Esophagus (tissue), 2 donors: ENCODE data around the gene HTRA1. TPM values are rescaled to one million over a fixed set of nuclear protein-coding genes. Genes with fewer than 3 reads are reported as not detected.

Source experiments
- H3K27ac ChIP-seq, 2 donors: one replicate each; pipeline ENCODE4 v1.5.1; 2013; ENCODE audit warnings: low read depth in 2 of 2, mild to moderate bottlenecking in 2 of 2, inconsistent platforms in 1 of 2, low read length in 1 of 2, moderate library complexity in 1 of 2
- H3K27me3 ChIP-seq, 2 donors: one replicate each; pipeline ENCODE4 v1.6.1; 2013; ENCODE audit warnings: low read length in 2 of 2, control low read depth in 1 of 2, mild to moderate bottlenecking in 1 of 2; ENCODE audit not compliant: insufficient read depth in 2 of 2, control insufficient read depth in 1 of 2
- H3K36me3 ChIP-seq, 2 donors: one replicate each; pipeline ENCODE4 v1.6.1; 2013; ENCODE audit warnings: low read length in 1 of 2; ENCODE audit not compliant: control insufficient read depth in 2 of 2, insufficient read depth in 2 of 2
- H3K4me1 ChIP-seq, 2 donors: one replicate each; pipeline ENCODE4 v1.6.1; 2013; ENCODE audit warnings: low read length in 1 of 2; ENCODE audit not compliant: control insufficient read depth in 2 of 2, insufficient read depth in 2 of 2
- H3K4me3 ChIP-seq, 2 donors: one replicate each; pipeline ENCODE4 v1.5.1; 2013; ENCODE audit warnings: low read length in 2 of 2, mild to moderate bottlenecking in 2 of 2, low read depth in 1 of 2, moderate library complexity in 1 of 2
- H3K9me3 ChIP-seq, 2 donors: one replicate each; pipeline ENCODE4 v1.6.1; 2013; ENCODE audit warnings: mild to moderate bottlenecking in 2 of 2, low read depth in 1 of 2, low read length in 1 of 2, moderate library complexity in 1 of 2; ENCODE audit not compliant: control insufficient read depth in 2 of 2, insufficient read depth in 1 of 2
- WGBS, 2 donors: extraction: QIAGEN DNeasy Blood & Tissue Kit; methylation state at CpG; one replicate each; pipeline ENCODE4 v1.1.7; 2013; 5-methylcytosine and 5-hydroxymethylcytosine counted together
- polyA plus RNA-seq, 2 donors: library from polyadenylated mRNA; stranded (reverse); fragments of 200-250 nt; gene quantifications; one replicate each; pipeline ENCODE4 v1.2.3, GENCODE V29; 2013
- donor health status: healthy with polysubstance abuse.
- donor health status: Bipolar disorder and iron deficiency.

The HTRA1 gene
- polyA plus RNA-seq, 2 donors: 11.7 to 19.5 TPM

GRCh38 chr10:122490786-122491680 is 29.7 kb downstream of the HTRA1 start:
- H3K4me3 ChIP-seq: no peak overlapping the region
- no peaks in the 10 kb centered on the region for H3K27me3 ChIP-seq
- H3K9me3 ChIP-seq: no peaks in the 10 kb centered on the region
- H3K27ac ChIP-seq: no peak overlapping the region
- H3K36me3 ChIP-seq: peaks cover 0 to 2% of the 10 kb centered on the region in 2 donors
- 53 to 69% methylated on average over 26 of the region's 26 CpGs for WGBS, 2 donors
- H3K4me1 ChIP-seq: peaks cover 0 to 15% of the 10 kb centered on the region in 2 donors

- Histone ChIP-seq H3K27ac (no peak overlapping the region), H3K4me1 (peaks cover 0 to 15% of the 10 kb centered on the region in 2 donors)
- 62 to 68% methylated on average over 9 of the region's 9 CpGs for WGBS, 2 donors
Measured at GRCh38 chr10:122492006-122492405, 30.7 kb downstream of the HTRA1 start.

GRCh38 chr10:122492999-122493481 is 31.7 kb downstream of the HTRA1 start:
- no peaks in the 10 kb centered on the region for H3K9me3 ChIP-seq
- peak overlapping the region; percentile 5 to 45 for H3K27ac ChIP-seq
- H3K36me3 ChIP-seq: no peaks in the 10 kb centered on the region
- peaks cover 0 to 12% of the 10 kb centered on the region in 2 donors for H3K4me1 ChIP-seq
- no peaks in the 10 kb centered on the region for H3K27me3 ChIP-seq
- 54 to 63% methylated on average over 9 of the region's 9 CpGs for WGBS, 2 donors
- no peak overlapping the region for H3K4me3 ChIP-seq

More at GRCh38 chr10:122492006-122492405, 30.7 kb downstream of the HTRA1 start:
- no peak overlapping the region for H3K4me3 ChIP-seq
- H3K9me3 ChIP-seq: no peaks in the 10 kb centered on the region
- no peaks in the 10 kb centered on the region for H3K36me3 ChIP-seq
- H3K27me3 ChIP-seq: no peaks in the 10 kb centered on the region

- no peak overlapping the region for H3K4me3 ChIP-seq
- peaks cover 0 to 12% of the 10 kb centered on the region in 2 donors for H3K4me1 ChIP-seq
- peak overlapping the region; percentile 10 to 16 for H3K27ac ChIP-seq
- no peaks in the 10 kb centered on the region for H3K36me3 ChIP-seq
- H3K27me3 ChIP-seq: no peaks in the 10 kb centered on the region
- no peaks in the 10 kb centered on the region for H3K9me3 ChIP-seq
- WGBS, 2 donors: 87 to 89% methylated on average over 4 of the region's 4 CpGs
Measured at GRCh38 chr10:122493761-122494160, 32.4 kb downstream of the HTRA1 start.

- Histone ChIP-seq H3K36me3 (no peaks in the 10 kb centered on the region), H3K27me3 (no peaks in the 10 kb centered on the region), H3K9me3 (no peaks in the 10 kb centered on the region), H3K4me1 (peaks cover 0 to 15% of the 10 kb centered on the region in 2 donors), H3K27ac (peak overlapping the region; percentile 37 to 45), H3K4me3 (no peak overlapping the region)
- WGBS, 2 donors: 64 to 76% methylated on average over 20 of the region's 20 CpGs
Measured at GRCh38 chr10:122494173-122494820, 32.9 kb downstream of the HTRA1 start.

- H3K27ac ChIP-seq: peak overlapping the region; percentile 37 to 45
- no peaks in the 10 kb centered on the region for H3K36me3 ChIP-seq
- H3K4me3 ChIP-seq: no peak overlapping the region
- no peaks in the 10 kb centered on the region for H3K27me3 ChIP-seq
- no peaks in the 10 kb centered on the region for H3K9me3 ChIP-seq
- H3K4me1 ChIP-seq: peaks cover 0 to 12% of the 10 kb centered on the region in 2 donors
- WGBS, 2 donors: 54 to 79% methylated on average over 14 of the region's 14 CpGs
Measured at GRCh38 chr10:122494833-122495232, 33.5 kb downstream of the HTRA1 start.

- Histone ChIP-seq H3K36me3 (no peaks in the 10 kb centered on the region), H3K4me1 (peaks cover 0 to 12% of the 10 kb centered on the region in 2 donors), H3K27me3 (no peaks in the 10 kb centered on the region), H3K27ac (peak overlapping the region; percentile 19 to 45), H3K9me3 (no peaks in the 10 kb centered on the region), H3K4me3 (no peak overlapping the region)
- WGBS, 2 donors: 42 to 44% methylated on average over 12 of the region's 12 CpGs
Measured at GRCh38 chr10:122495406-122496340, 34.3 kb downstream of the HTRA1 start.

- H3K27me3 ChIP-seq: no peaks in the 10 kb centered on the region
- no peaks in the 10 kb centered on the region for H3K36me3 ChIP-seq
- 94 to 97% methylated on average over 2 of the region's 2 CpGs for WGBS, 2 donors
- H3K9me3 ChIP-seq: no peaks in the 10 kb centered on the region
- no peak overlapping the region for H3K4me3 ChIP-seq
- H3K27ac ChIP-seq: no peak overlapping the region
- H3K4me1 ChIP-seq: peaks cover 0 to 8% of the 10 kb centered on the region in 2 donors
Measured at GRCh38 chr10:122497241-122497640, 35.9 kb downstream of the HTRA1 start.

- Histone ChIP-seq H3K4me3 (no peak overlapping the region), H3K27me3 (no peaks in the 10 kb centered on the region), H3K27ac (peak overlapping the region; percentile 12 to 34), H3K9me3 (no peaks in the 10 kb centered on the region), H3K4me1 (peaks cover 0 to 8% of the 10 kb centered on the region in 2 donors), H3K36me3 (no peaks in the 10 kb centered on the region)
- 81 to 82% methylated on average over 5 of the region's 5 CpGs for WGBS, 2 donors
Measured at GRCh38 chr10:122498521-122498920, 37.2 kb downstream of the HTRA1 start.
